HuH-7 (cell line): Measurements from ENCODE around the gene TRAM1L1.
A peak's percentile ranks its signal among the peaks of the same experiment; 100 is the strongest.

Experiments
- DNase-seq: peaks from one replicate; pipeline ENCODE4 v3.0.0; 2011; ENCODE audit warnings: low spot score

The TRAM1L1 gene

GRCh38 chr4:117084866-117085701 lies at the start of gene TRAM1L1:
Gene TRAM1L1 (minus strand): TSS chr4:117085576. CDS start chr4:117085393, 183 bp downstream.
- DNase-seq: peak; percentile 62

- DNase-seq: no peak
Measured at GRCh38 chr4:117134386-117134785, 49.0 kb upstream of the TRAM1L1 start.

DNA sequence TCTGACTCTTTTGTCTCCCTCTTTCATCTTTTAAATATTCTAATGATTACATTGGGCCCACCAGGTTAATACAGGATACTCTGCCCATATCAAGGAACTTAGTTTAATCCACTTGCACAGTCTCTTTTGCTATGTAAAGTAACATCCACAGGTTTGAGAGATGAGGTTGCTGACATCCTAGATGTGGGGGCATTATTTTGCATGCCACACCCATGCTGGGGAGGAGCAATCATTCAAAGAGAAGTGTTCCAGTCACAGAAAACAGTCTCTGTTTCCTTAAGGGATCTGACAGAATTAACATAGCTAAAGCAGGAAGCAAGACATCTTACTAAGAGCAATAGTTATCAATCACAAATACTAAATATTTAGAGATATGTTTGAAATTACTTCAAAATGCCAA lies 11.5 kb upstream of the TRAM1L1 start:
- no peak for DNase-seq

DNA sequence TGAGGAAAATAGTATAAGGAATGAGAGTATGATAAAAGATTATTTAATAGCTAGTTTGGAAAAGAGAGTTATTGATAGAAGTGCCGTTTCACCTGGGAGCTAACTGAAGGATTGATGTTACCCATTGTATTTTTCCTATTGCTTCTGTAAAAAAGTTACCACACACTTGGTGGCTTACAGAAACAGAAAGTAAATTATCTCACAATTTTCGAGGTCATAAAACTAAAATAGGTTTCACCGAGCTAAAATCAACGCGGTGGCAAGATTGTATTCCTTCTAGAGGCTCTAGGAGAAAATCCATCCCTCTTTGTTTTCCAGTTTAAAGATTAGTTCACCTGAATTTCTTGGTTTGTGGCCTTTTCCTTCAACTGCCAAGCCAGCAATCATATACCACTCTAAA lies 11.1 kb upstream of the TRAM1L1 start:
- no peak for DNase-seq

GRCh38 chr4:117093571-117093970 lies 8.2 kb upstream of the TRAM1L1 start:
- no peak for DNase-seq

- DNase-seq: no peak
Measured at GRCh38 chr4:117077760-117078159, 7.6 kb downstream of the TRAM1L1 start.

DNA sequence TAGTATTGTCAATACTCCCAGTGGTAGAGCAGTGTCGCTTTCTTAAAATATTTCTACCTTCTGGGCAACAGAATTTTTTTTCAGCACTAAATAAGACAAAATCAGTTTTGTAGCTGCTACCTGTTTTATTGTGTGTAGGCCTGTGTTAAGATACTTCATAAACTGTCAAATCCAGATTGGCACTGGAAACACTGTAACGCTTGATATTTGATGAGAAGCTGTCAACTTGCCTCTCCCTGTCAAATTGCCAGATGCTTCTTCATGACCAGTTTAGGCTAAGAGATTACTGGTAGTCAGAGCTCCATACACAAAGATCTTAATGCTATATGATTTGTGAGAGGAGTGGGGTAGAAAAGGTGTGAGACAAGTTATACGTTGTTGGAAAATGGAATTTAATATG lies 17.3 kb downstream of the TRAM1L1 start:
- no peak for DNase-seq

DNA sequence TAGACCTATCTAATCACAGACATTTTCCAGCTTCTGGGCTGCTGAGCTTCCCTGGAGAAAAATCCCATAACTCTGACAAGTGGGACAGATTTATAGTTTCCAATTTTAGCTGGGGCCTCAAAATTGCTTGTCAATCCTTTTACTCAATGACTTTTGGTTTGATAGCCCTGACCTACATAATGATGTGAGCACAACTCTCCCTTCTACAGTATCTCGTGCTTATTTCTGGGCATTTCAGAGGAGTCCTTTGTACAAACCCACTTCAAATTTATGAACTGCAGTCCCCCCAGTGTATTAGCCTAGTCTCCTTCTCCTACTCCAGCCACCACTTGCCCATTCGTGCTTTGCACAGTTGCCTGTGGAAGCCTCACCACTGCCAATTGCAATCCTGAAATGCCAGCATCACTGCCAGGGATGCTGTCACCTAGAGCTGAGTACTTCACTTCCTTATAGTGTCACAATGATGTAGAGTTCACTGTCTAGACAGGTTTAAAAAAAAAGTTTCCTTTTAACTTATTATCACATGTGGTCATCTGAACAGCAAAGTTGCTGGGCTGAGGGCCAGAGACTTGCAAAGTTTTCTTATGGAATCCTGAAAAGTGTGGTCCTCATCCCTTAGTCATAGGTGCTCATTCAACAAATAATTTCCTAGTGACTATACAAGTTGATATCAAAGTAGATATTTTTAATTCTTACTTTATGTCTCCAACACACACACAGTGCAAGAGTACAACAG lies 21.2 kb downstream of the TRAM1L1 start:
- no peak for DNase-seq

- DNase-seq: no peak
Measured at GRCh38 chr4:117042962-117043361, 42.4 kb downstream of the TRAM1L1 start.
